ENCODE results near the gene PHOX2B. TPM values are rescaled to one million over a fixed set of nuclear protein-coding genes. Genes with fewer than 3 reads are reported as not detected.

Gene PHOX2B

Small RNAs within 50 kb of the gene (small RNA-seq; reads per million reads assigned to genes)
- not detected for gene RNU1-49P (ENCODE audit: insufficient read depth)
